ENCODE results near the gene PXYLP1. TPM values are rescaled to one million over a fixed set of nuclear protein-coding genes. Genes with fewer than 3 reads are reported as not detected.

Gene PXYLP1
- total and polyA plus RNA-seq, 2 of the 8 experiments (the other 6 are each of a cell fraction or from before 2014, with no cell fraction given) = 19.4 to 20.6 TPM

DNA sequence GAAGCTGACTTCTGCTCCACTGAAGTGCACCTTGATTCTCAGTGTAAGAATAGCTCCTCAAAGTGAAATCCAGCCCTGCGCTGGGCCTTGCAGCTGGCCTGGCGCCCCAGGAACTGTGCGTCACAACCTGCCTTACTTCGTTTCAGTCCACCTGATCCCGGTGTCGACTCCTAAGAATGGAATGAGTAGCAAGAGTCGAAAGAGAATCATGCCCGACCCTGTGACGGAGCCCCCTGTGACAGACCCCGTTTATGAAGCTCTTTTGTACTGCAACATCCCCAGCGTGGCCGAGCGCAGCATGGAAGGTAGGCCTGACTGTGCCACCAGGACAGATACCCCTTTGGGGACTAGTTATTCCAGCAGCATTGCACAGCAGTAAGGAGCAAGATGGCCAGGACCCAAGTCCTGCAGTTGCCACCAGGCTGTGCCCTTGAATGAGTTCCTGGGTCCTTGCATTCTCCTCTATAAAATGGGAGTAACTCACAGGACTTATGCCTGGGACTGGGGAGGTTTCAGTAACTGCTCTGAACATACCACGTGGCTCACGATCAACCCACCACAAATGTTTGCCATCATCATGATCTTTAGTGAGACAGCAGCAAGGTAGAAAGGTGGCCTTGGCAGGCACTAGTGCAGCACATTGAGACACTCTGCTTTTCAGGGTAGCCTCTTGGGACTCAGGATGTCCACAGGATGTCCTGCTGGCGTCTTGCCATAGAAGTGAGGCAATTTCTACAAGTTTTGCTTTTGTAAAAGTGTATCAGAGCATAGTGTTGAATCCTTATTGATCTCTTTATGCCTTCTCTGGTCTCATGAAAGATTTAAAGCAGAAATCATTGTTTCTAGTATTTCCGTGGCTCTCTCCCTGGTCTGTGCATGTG, 46.8 kb downstream of the PXYLP1 start:
- no peak overlapping the region for H4K8ac ChIP-seq (ENCODE audit: extremely low read depth, insufficient read depth, low read length)
- no peaks in the 10 kb centered on the region for H3K4me1 ChIP-seq (replicated peaks in 1 of 4; ENCODE audit: control insufficient read depth in 3 of 4, insufficient read depth in 4 of 4, low read length in 3 of 4)
- H3K4me3 ChIP-seq (ENCODE audit: extremely low read depth in 1 of 4, insufficient read depth in 2 of 4, low read depth in 3 of 4, low read length in 4 of 4) = no peak overlapping the region
- no peak overlapping the region for H3K4ac ChIP-seq (replicated peaks; ENCODE audit: insufficient read length, low read depth, low read length)
- H4K5ac ChIP-seq (ENCODE audit: insufficient read length, low read depth, low read length) = no peak overlapping the region
- no peak overlapping the region for H2BK15ac ChIP-seq (ENCODE audit: low read length)
- H2AK5ac ChIP-seq (ENCODE audit: low read depth, low read length) = no peak overlapping the region
- no peaks in the 10 kb centered on the region; the same call in 1 of the 2 replicates for H3K23me2 ChIP-seq (ENCODE audit: low read depth, low read length)
- no peak overlapping the region for H2AFZ ChIP-seq (ENCODE audit: low read length)
- peaks cover 0 to 5% (median 0%) of the 10 kb centered on the region in 4 experiments; a peak in 3 of 8 replicates for H3K36me3 ChIP-seq (ENCODE audit: control insufficient read depth in 2 of 4, insufficient read depth in 4 of 4, low read length in 3 of 4)
- no peak for FAIRE-seq
- no peak overlapping the region for H4K91ac ChIP-seq (replicated peaks; ENCODE audit: insufficient read length, low read length)
- H3K9ac ChIP-seq (replicated peaks in 1 of 4; ENCODE audit: extremely low read depth in 1 of 4, low read depth in 3 of 4, low read length in 3 of 4) = no peak overlapping the region
- no peak for DNase-seq (ENCODE audit: low read depth in 1 of 2, low spot score in 2 of 2)
- no peak overlapping the region for H3K27ac ChIP-seq (ENCODE audit: low read depth, low read length)
- H3K9me3 ChIP-seq (ENCODE audit: insufficient read depth in 2 of 2, low read depth in 1 of 2, low read length in 1 of 2) = no peaks in the 10 kb centered on the region
- no peak overlapping the region for H2BK20ac ChIP-seq (ENCODE audit: low read length)
- no peak overlapping the region for H3K56ac ChIP-seq (replicated peaks; ENCODE audit: insufficient read length, low read depth, low read length)
- POLR2A ChIA-PET (ENCODE audit: partially characterized antibody) = no interaction called here
- H3K79me2 ChIP-seq (ENCODE audit: control insufficient read depth in 1 of 2, insufficient read depth in 2 of 2, low read length in 2 of 2) = no peaks in the 10 kb centered on the region
- H3K4me2 ChIP-seq (ENCODE audit: insufficient read depth in 1 of 2, low read depth in 2 of 2, low read length in 2 of 2) = no peak overlapping the region
- H2BK5ac ChIP-seq (ENCODE audit: low read depth, low read length) = no peak overlapping the region
- no peak overlapping the region for H2BK120ac ChIP-seq (replicated peaks; ENCODE audit: low read depth, low read length)
- no peak overlapping the region for H3K18ac ChIP-seq (ENCODE audit: extremely low read depth, low read length)
- no peak overlapping the region for H3K23ac ChIP-seq (ENCODE audit: insufficient read length)
- no peaks in the 10 kb centered on the region for H3K27me3 ChIP-seq (replicated peaks in 1 of 4; ENCODE audit: control insufficient read depth in 3 of 4, extremely low read depth in 1 of 4, insufficient read depth in 3 of 4, low read length in 3 of 4)
- H3K79me1 ChIP-seq (ENCODE audit: low read depth, low read length) = no peaks in the 10 kb centered on the region
- 90% methylated on average over 17 of the region's 17 CpGs; no CpG with 5 or more reads in 1 of the 2 experiments for WGBS, 2 experiments (ENCODE audit: extremely low coverage in 1 of 2, insufficient coverage in 1 of 2, insufficient read length in 1 of 2, insufficient replicate concordance in 2 of 2, low coverage in 1 of 2, low lambda C conversion rate in 2 of 2, missing lambda C conversion rate in 1 of 2)
- H2BK12ac ChIP-seq (ENCODE audit: low read depth, low read length) = no peak overlapping the region
- CTCF ChIA-PET (ENCODE audit: partially characterized antibody) = interaction anchor here (0.6 to 5.8 kb wide), 23 partner anchors 8 to 379 kb away, joined by 3 to 59 read pairs (median 5); partner anchors contain the start of gene PXYLP1
- H4K20me1 ChIP-seq (replicated peaks in 1 of 2; ENCODE audit: control insufficient read depth in 1 of 2, insufficient read depth in 2 of 2, low read length in 2 of 2) = peaks cover 0 to 2% of the 10 kb centered on the region in 2 experiments
- H3K14ac ChIP-seq (ENCODE audit: insufficient read length) = no peak overlapping the region
- TF ChIP-seq MAFK (IDR thresholded peaks at IDR 0.05; ENCODE audit: low read depth, low read length) (no peak), CREB1 (IDR thresholded peaks at IDR 0.05) (no peak), BCL11A (IDR thresholded peaks at IDR 0.05; ENCODE audit: low read depth in 2 of 2, low read length in 2 of 2) (no peak), JUN (IDR thresholded peaks at IDR 0.05; ENCODE audit: low read depth, low read length) (no peak), PHF8 (conservative IDR thresholded peaks at IDR 0.05; ENCODE audit: low read depth, low read length) (no peak), RNF2 (IDR thresholded peaks at IDR 0.05; ENCODE audit: borderline replicate concordance, low read depth, low read length, missing control alignments, poor library complexity, severe bottlenecking) (no peak), CHD1 (IDR thresholded peaks at IDR 0.05; ENCODE audit: low read depth, low read length) (no peak), POU5F1 (IDR thresholded peaks at IDR 0.05; ENCODE audit: low read depth, low read length) (no peak), CTBP2 (IDR thresholded peaks at IDR 0.05; ENCODE audit: borderline replicate concordance, insufficient read depth, insufficient read length, low read length) (no peak)
- TF ChIP-seq, protein P1, sequence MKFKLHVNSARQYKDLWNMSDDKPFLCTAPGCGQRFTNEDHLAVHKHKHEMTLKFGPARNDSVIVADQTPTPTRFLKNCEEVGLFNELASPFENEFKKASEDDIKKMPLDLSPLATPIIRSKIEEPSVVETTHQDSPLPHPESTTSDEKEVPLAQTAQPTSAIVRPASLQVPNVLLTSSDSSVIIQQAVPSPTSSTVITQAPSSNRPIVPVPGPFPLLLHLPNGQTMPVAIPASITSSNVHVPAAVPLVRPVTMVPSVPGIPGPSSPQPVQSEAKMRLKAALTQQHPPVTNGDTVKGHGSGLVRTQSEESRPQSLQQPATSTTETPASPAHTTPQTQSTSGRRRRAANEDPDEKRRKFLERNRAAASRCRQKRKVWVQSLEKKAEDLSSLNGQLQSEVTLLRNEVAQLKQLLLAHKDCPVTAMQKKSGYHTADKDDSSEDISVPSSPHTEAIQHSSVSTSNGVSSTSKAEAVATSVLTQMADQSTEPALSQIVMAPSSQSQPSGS (IDR thresholded peaks at IDR 0.05; ENCODE audit: low read length) = no peak
